IPS DF 6.9 (cell line): ENCODE measurements around the gene FXYD7.

Experiments used
- DNase-seq: peaks from one replicate; pipeline ENCODE4 v3.0.0-alpha.2; 2013; ENCODE audit warnings: low read depth, low spot score
- H3K27ac ChIP-seq: one replicate; pipeline ENCODE4 v1.5.1; 2013; ENCODE audit warnings: low read length, control low read depth
- H3K27me3 ChIP-seq: 2 replicates; pipeline ENCODE4 v1.6.1; 2013; ENCODE audit warnings: mild to moderate bottlenecking, low read length; ENCODE audit not compliant: control insufficient read depth, insufficient read depth
- H3K36me3 ChIP-seq: 2 replicates; pipeline ENCODE4 v1.6.1; 2013; ENCODE audit warnings: low read length; ENCODE audit not compliant: control insufficient read depth, insufficient read depth
- H3K4me1 ChIP-seq: 2 replicates; pipeline ENCODE4 v1.6.1; 2013; ENCODE audit warnings: low read length; ENCODE audit not compliant: control insufficient read depth, insufficient read depth
- H3K4me3 ChIP-seq: 2 replicates; pipeline ENCODE4 v1.5.1; 2013; ENCODE audit warnings: mild to moderate bottlenecking, low read length
- H3K9me3 ChIP-seq: 2 replicates; pipeline ENCODE4 v1.6.1; 2013; ENCODE audit warnings: low read length, inconsistent platforms; ENCODE audit not compliant: control insufficient read depth, insufficient read depth
- WGBS: extraction: QIAGEN DNeasy Blood & Tissue Kit; methylation state at CpG from one replicate; pipeline ENCODE4 v1.1.7; 2013; ENCODE audit warnings: mixed read lengths, missing lambda C conversion rate; ENCODE audit not compliant: insufficient read length, insufficient coverage; 5-methylcytosine and 5-hydroxymethylcytosine counted together

The FXYD7 gene

GRCh38 chr19:35110974-35111373 lies 32.1 kb upstream of the FXYD7 start:
- DNase-seq, result no peak
- Histone ChIP-seq H3K9me3 (no peaks in the 10 kb centered on the region), H3K4me3 (no peak overlapping the region), H3K27ac (no peak overlapping the region), H3K36me3 (no peaks in the 10 kb centered on the region), H3K4me1 (peaks cover 2% of the 10 kb centered on the region), H3K27me3 (no peaks in the 10 kb centered on the region)
- no CpG with 5 or more reads among the region's 9 CpGs for WGBS

- H3K27ac ChIP-seq, result no peak overlapping the region
- WGBS, result no CpG with 5 or more reads among the region's 15 CpGs
- no peaks in the 10 kb centered on the region for H3K27me3 ChIP-seq
- no peaks in the 10 kb centered on the region for H3K36me3 ChIP-seq
- no peak overlapping the region for H3K4me3 ChIP-seq
- no peaks in the 10 kb centered on the region for H3K9me3 ChIP-seq
- H3K4me1 ChIP-seq, result peaks cover 2% of the 10 kb centered on the region
- no peak for DNase-seq
Observed at GRCh38 chr19:35112995-35113688, 29.9 kb upstream of the FXYD7 start.

- Histone ChIP-seq H3K4me3 (no peak overlapping the region), H3K27me3 (no peaks in the 10 kb centered on the region), H3K27ac (no peak overlapping the region), H3K4me1 (peaks cover 2% of the 10 kb centered on the region), H3K9me3 (no peaks in the 10 kb centered on the region), H3K36me3 (no peaks in the 10 kb centered on the region)
- no CpG with 5 or more reads among the region's 23 CpGs for WGBS
- peak; percentile 80 for DNase-seq
Observed at GRCh38 chr19:35114353-35115176, 28.5 kb upstream of the FXYD7 start.

GRCh38 chr19:35115177-35115951 lies 27.7 kb upstream of the FXYD7 start, which contains the start of gene FXYD3:
Gene FXYD3 (plus strand): TSS chr19:35115823. CDS start chr19:35119377, 3,554 bp downstream.
- H3K27ac ChIP-seq, result no peak within 1 kb of the TSS
- no peak for DNase-seq
- H3K4me3 ChIP-seq, result no peak within 1 kb of the TSS
- no peaks in the 10 kb centered on the region for H3K9me3 ChIP-seq
- no CpG with 5 or more reads among the region's 14 CpGs for WGBS
- H3K36me3 ChIP-seq, result no peaks in the 10 kb centered on the region
- H3K4me1 ChIP-seq, result no peaks in the 10 kb centered on the region; the same call in 1 of the 2 replicates
- no peaks in the 10 kb centered on the region for H3K27me3 ChIP-seq

- WGBS, result no CpG with 5 or more reads among the region's 13 CpGs
- H3K4me3 ChIP-seq, result no peak overlapping the region
- DNase-seq, result no peak
Observed at GRCh38 chr19:35116072-35116801, 26.8 kb upstream of the FXYD7 start.

GRCh38 chr19:35117116-35117515 lies 25.9 kb upstream of the FXYD7 start:
- no peaks in the 10 kb centered on the region for H3K36me3 ChIP-seq
- no peak for DNase-seq
- no peak overlapping the region for H3K4me3 ChIP-seq
- no peaks in the 10 kb centered on the region; the same call in 1 of the 2 replicates for H3K4me1 ChIP-seq
- WGBS, result no CpG with 5 or more reads among the region's 8 CpGs
- H3K27ac ChIP-seq, result no peak overlapping the region
- H3K27me3 ChIP-seq, result no peaks in the 10 kb centered on the region
- H3K9me3 ChIP-seq, result no peaks in the 10 kb centered on the region

More at GRCh38 chr19:35116072-35116801, 26.8 kb upstream of the FXYD7 start:
- Histone ChIP-seq H3K36me3 (no peaks in the 10 kb centered on the region), H3K9me3 (no peaks in the 10 kb centered on the region), H3K4me1 (no peaks in the 10 kb centered on the region; the same call in 1 of the 2 replicates), H3K27me3 (no peaks in the 10 kb centered on the region), H3K27ac (no peak overlapping the region)

- WGBS, result no CpG with 5 or more reads among the region's 11 CpGs
- no peaks in the 10 kb centered on the region; the same call in 1 of the 2 replicates for H3K4me1 ChIP-seq
- DNase-seq, result no peak
- H3K36me3 ChIP-seq, result no peaks in the 10 kb centered on the region
- H3K9me3 ChIP-seq, result no peaks in the 10 kb centered on the region
- no peak overlapping the region for H3K27ac ChIP-seq
- no peak overlapping the region for H3K4me3 ChIP-seq
- no peaks in the 10 kb centered on the region for H3K27me3 ChIP-seq
Observed at GRCh38 chr19:35117799-35118198, 25.3 kb upstream of the FXYD7 start.

GRCh38 chr19:35118268-35119020 lies 24.6 kb upstream of the FXYD7 start:
- no CpG with 5 or more reads among the region's 13 CpGs for WGBS
- H3K27ac ChIP-seq, result no peak overlapping the region
- no peak for DNase-seq
- no peak overlapping the region for H3K4me3 ChIP-seq
- no peaks in the 10 kb centered on the region for H3K36me3 ChIP-seq
- peaks cover 2% of the 10 kb centered on the region; the same call in 1 of the 2 replicates for H3K4me1 ChIP-seq
- no peaks in the 10 kb centered on the region for H3K9me3 ChIP-seq
- no peaks in the 10 kb centered on the region for H3K27me3 ChIP-seq

- H3K9me3 ChIP-seq, result no peaks in the 10 kb centered on the region
- H3K36me3 ChIP-seq, result no peaks in the 10 kb centered on the region
- DNase-seq, result no peak
- H3K27ac ChIP-seq, result no peak overlapping the region
- H3K4me1 ChIP-seq, result peaks cover 2% of the 10 kb centered on the region; the same call in 1 of the 2 replicates
- no CpG with 5 or more reads among the region's 14 CpGs for WGBS
- no peaks in the 10 kb centered on the region for H3K27me3 ChIP-seq
- H3K4me3 ChIP-seq, result no peak overlapping the region
Observed at GRCh38 chr19:35119091-35119490, 24.0 kb upstream of the FXYD7 start.
